ENCODE data around the gene SLC16A8.

Gene SLC16A8

GRCh38 chr22:38030311-38031133 lies 53.5 kb downstream of the SLC16A8 start:
- DNase-seq (ENCODE audit: low read depth in 2 of 2, low spot score in 1 of 2) = no peak

DNA sequence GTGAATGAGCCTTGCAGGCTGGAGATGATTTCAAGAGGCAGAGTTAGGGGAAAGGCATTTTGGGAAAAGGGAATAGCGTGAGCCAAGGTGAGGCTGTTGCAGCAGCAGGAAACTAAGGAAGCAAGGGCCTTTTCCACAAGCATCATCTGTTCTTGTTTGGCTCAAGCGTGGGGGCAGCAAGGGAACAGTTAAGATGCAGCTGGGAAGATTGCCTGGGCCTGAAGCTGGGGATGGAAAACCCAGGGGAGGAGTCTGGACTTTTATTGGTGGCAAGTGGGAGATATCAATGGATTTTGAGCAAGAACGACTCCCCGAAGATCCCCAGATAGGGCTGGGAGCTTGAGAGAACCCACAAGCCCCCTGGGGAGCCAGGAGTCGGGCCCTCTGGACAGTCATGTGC lies 54.1 kb downstream of the SLC16A8 start:
- no peak for DNase-seq (ENCODE audit: low read depth in 2 of 2, low spot score in 1 of 2)

- no peak for DNase-seq (ENCODE audit: low read depth in 2 of 2, low spot score in 1 of 2)
These were observed 54.6 kb downstream of the SLC16A8 start for GRCh38 chr22:38029370-38029769.

GRCh38 chr22:38028344-38029130 lies 55.4 kb downstream of the SLC16A8 start:
- DNase-seq (ENCODE audit: low read depth in 2 of 2, low spot score in 1 of 2) = no peak

Measured in stimulated activated CD8-positive, alpha-beta memory T cell treated with anti-CD3 and anti-CD28 coated beads, Interleukin-4, amount 100 ng/mL, for 1 hour (primary cell).